Measurements from ENCODE around the gene TAP1.
A peak's percentile ranks its signal among the peaks of the same experiment; 100 is the strongest.

The TAP1 gene

DNA sequence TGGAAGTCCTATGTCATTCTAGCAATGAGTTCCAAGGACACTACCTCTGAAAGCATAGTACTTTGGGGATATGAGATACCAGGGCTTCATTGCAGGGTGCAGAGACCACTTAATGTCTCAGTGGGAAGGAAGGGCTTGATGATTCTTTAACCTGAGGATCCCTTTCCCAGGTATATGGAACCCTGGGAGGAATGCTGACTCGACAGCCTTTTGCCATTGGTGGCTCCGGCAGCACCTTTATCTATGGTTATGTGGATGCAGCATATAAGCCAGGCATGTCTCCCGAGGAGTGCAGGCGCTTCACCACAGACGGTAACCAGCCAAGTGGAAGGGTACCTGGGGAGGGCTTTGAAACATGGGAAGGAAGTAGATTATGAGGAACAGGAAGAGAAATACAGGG is 4.7 kb upstream of the TAP1 start:
- no peak for DNase-seq

DNA sequence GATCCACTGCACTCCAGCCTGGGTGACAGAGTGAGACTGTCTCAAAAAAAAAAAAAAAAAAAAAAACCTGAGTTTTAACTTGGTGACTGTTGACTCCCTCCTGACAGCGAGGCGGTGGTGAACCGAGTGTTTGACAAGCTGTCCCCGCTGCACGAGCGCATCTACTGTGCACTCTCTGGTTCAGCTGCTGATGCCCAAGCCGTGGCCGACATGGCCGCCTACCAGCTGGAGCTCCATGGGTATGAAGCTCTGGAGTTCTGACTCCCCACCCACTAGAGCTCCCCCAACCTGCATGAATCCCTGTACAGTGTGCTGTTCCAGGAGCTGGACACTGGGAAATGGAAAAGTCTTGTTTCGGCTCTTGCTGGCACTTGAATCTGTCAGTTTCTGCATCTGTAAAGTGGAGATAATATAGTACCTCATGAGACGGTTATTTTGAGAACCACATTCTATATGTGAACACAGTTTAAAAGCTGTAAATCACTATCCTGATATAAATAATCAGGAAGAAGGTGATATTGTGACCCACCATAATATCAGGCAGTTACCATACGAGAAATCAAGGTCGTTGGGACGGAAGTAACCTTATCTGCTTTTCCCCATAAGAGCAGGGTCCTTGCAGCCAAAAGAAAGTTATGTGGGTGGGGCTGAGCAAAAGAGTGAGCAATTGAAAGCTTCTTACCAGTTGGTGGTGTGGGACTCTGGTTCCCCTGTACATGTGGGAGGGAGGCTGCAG is 3.8 kb upstream of the TAP1 start:
- no peak for DNase-seq

DNA sequence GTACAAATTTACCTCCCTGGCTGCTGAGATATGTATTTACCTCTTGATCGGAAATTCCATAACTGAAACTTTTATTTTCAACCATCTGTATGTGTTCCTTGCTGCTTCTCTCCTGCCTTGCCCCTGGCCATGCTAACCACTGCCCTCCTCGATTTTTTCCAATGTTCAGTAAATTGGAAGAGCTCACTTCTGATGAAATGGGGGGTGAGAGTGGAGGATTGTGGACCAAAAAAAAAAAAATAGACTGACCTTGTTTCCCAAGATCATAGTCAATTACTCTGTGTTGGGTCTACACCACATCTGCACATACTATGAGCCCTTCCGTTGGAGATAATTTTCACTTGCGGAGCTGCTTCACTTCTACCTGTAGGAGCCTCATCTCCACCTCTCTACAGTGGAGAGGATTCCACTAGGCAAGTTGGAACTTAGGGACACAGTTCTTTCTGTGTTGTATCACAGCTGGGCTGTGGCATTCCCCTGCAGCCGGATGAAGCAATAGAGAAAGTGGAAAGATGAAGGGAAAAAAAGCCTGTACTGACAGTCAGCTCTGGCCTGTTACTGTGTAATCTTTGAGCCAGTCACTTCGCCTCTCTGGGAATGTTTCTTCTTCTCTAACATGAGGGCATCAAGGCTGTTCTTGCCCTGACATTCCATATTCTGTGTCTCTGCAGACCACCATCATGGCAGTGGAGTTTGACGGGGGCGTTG is 2.1 kb upstream of the TAP1 start:
- no peak for DNase-seq

GRCh38 chr6:32854376-32855178 is 1.1 kb upstream of the TAP1 start:
- DNase-seq, result no peak

DNA sequence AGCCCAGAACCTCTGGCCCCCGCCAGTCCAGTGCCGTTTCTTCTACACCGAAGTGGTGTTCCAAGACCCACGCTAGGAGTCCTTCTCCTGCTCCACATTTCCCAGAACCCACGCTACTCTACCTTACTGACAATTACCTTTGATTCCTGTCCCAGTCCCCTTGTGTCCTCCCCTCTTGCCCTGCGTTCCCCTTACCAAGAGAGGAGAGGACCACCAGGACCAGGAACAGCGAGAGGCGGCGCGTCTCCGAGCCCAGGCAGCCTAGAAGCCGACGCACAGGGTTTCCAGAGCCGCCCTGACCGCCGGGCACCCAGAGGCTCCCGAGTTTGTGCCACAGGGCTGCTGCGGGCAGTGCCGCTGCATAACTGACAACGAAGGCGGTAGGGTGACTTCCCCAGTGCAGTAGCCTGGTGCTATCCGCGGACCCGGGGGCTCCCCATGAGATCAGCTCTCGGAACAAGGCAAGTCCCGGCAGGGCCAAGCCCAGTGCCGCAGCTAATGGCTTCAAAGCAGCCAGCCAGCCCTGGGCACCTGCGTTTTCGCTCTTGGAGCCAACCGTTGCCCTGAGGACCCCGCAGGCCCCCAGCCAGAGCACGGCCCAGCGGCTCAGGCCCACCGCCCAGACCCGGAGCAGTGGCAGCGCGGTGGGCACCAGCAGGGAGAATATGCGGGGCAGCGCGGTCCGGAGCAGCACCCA is 512 bp downstream of the TAP1 start:
- no peak for DNase-seq

DNA sequence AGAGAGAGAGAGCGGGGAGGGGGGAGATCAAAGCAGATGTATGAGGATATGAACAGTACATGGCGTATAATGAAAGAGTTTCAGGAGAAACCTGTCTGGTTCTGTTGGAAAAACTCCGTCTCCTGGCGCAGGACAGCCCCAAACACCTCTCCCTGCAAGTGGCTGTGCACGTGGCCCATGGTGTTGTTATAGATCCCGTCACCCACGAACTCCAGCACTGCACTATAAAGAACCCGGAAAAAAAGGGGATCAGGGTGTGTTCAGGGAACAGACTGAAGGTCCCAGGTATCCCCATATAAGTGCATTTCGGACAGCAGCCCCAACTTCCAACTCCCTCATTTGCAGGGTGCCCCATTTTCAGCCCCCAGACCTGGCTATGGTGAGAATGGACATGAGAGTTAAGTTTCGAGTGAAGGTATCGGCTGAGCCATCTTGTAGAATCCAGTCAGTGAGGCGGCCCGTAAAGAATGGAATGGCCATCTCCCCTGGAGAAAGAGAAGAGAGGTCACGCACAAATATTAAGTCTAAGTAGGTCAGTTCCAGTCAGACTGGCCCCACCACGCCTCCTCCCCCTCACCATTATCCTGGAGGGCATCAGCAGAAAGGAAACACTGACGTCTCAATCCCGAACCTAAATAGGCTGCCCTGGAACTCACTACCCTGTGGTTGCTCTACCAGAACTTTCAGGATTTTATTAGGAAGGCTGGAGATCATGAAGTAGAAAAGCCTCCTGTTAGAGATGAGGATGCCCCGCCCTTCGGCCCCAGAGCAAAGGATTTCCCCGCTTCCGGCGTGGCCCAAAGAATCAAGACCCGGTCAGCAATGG is 1.3 kb downstream of the TAP1 start:
- no peak for DNase-seq

GRCh38 chr6:32851025-32851424 is 2.5 kb downstream of the TAP1 start:
- DNase-seq, result no peak

- no peak for DNase-seq
Measured at GRCh38 chr6:32849126-32849525, 4.4 kb downstream of the TAP1 start.

GRCh38 chr6:32847795-32848194 is 5.7 kb downstream of the TAP1 start:
- DNase-seq, result no peak

DNA sequence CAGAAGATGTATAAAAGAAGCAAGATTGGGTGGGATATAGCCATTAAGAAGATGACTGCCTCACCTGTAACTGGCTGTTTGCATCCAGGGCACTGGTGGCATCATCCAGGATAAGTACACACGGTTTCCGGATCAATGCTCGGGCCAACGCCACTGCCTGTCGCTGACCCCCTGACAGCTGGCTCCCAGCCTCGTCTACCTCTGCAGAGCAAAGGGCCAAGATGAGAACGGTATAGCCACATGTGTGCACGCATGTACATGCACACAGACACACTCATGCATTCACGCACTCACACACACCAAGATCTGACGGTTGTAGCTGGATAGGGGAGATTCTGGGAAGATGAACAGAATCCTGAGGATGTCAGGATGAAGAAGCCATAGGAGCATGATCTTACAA is 6.5 kb downstream of the TAP1 start:
- no peak for DNase-seq

DNA sequence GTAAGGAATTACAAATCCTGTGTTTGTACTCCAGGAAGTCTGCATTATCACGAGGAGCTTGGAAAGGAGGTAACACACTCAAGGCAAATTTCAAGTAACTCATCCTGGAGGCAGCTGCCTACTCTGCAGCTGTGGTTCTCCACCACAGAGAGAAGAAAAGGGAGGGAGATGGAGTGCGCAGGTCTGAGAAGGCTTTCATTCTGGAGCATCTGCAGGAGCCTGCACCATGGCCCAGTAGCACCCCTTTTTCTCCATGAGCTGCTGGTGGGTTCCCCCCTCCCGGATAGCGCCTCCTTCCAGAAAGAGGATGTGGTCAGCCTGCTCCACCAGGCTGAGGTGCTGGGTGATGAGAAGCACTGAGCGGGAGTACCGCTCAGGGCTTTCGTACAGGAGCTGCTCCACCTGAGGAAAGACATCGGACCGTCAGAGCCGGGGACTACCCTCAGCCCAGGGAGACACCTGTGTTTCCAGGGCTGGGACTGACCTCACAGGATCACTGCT is 8.1 kb downstream of the TAP1 start:
- no peak for DNase-seq

GRCh38 chr6:32844839-32845383 is 8.6 kb downstream of the TAP1 start:
- DNase-seq, result no peak

DNA sequence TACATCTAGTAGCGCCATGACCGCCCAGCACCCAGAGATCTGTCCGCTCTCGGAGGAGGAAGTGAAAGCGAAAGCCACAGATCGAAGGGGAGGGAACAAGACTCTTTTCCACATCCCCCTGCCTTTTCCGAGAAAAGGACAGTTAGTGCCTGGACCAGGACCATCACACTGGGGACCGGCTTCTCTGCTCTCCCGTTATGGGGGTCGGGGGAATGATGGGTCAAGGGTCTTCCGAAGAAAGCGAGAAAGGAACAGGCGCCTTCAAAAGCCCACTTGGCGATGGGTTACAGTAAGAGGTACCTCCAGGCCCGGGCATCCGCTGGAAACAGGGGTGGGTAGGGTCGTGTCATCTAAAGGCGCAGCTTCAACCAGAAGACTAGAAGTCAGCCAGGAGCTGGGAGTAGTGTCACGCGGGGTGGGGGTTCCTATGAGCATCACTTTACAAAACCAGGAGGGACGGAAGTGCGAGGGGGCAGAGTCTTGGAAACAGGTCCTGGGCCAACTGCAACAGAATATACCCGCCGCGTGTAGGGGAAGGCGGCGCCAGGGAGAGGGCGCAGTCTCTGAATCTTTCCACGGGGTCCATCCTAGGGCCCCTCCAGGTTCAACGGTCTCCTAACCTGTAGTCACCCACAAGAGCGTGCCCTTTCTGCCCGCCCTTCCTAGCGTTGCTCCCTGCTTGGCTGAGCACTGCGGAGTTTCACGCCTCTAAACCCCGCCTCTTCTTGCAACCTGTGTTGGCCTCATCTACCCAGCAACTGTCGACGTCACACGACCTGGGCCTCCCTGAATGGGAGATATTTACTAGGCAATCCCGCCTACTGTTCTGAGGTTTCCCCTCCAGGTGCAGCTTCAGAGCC is 9.3 kb downstream of the TAP1 start, which contains the start of gene PSMB8:
TSS of gene PSMB8 (minus strand) at position 69 of the 860 bp plus-strand sequence. CDS start at position 18, 51 bp downstream.
- peak; percentile 89 for DNase-seq

DNA sequence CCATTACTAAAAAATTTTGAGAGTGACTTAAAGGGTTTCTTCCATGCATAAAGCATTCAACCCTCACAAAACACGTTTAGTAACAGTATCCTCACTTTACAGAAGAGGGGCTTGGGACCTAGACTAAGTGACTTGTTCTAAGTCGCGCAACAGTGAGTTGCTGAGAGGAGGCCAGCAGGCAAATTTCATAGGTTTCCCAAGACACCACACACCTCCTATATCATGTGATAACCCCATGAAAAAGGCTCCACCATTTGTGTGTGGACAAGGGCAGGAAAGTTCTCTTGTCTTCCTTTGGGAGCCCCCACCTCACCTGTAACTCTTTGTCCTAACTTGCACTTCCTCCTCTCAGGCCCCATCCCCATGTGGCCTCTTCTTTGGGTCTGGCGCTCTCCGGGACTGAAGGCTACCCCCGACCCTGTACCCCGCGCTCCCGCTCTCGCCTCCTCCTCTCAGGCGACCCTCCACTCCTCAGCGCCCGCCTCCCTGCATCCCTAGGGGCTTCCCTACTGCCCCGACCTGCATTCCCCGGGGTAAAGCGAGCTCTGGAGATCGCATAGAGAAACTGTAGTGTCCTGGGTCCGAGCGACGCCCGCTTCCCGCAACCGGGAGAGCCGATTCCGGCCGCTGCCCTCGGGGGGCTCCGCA is 10.0 kb downstream of the TAP1 start:
- DNase-seq, result no peak

DNA sequence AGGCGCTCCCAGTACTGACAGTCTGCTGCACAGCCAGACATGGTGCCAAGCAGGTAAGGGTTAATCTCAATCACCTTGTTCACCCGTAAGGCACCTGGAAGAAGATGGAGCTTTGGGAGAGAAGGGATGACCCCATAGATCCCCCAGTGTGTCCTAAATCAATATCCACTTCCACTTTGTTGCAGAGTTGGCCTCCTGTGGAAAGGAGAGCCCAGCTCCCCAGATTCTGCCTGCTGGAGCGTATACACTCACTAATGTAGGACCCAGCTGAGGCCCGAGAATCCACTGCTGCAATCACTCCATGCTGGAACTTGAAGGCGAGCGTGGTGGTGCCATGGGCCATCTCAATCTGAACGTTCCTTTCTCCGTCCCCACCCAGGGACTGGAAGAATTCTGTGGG is 10.8 kb downstream of the TAP1 start:
- DNase-seq, result no peak

DNA sequence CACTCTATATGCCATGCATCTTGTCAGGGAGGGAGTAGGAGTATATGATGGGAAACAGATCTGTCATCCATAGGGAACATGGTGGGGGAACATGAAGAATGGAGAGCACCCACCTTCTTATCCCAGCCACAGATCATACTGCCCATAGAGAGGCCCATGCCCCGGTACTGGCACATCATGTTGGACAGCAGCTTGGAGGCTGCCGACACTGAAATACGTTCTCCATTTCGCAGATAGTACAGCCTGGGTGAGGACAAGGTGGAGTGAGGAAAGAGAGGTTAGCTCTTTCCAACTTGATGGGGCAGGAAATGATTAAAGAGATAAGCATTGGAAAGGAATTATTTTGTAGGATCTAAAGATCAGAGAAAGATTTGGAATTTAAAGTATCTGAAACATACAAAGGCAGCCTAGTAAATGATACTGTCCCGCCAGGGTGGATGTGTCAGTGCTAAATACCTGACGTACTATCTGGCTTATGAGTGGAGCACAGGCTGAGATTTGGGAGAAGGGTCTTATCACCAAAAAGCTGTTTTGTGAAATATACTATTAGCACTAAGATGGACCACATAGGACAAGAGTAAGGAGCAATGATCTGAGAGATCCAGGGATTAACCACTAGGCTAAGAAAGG is 11.4 kb downstream of the TAP1 start:
- DNase-seq, result no peak

GRCh38 chr6:32840604-32841246 is 12.8 kb downstream of the TAP1 start:
- DNase-seq, result no peak

DNA sequence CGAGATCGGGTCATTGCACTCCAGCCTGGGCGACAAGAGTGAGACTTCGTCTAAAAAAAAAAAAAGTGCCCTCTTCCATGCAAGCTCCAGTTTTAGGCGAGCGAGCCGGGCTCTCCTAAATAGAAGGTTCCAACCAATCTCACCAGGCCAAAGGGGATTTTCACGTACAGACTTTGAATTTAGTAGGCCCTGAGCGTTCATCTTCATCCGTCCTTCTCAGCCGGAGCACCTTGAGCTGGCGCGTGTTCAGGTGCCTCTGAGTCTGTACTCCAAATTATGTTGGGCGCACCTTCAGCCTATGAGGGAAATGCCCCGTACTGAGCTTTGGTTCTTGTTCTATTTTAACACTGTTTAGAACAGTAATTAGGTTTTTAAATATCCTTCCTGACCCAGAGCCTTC is 14.1 kb downstream of the TAP1 start:
- DNase-seq, result no peak

All from NCI-H2081 treated with DMSO at 0.1 percent for 48 hours (cell line).